ENCODE data around the gene FZD10. TPM values are rescaled to one million over a fixed set of nuclear protein-coding genes. Genes with fewer than 3 reads are reported as not detected.

FZD10 gene
- total RNA-seq, 2 experiments from 2014 or later, result not detected

GRCh38 chr12:130169924-130170323 lies 7.7 kb downstream of the FZD10 start:
- ATAC-seq, result no peak
- CTCF ChIA-PET, result no interaction called here
- Mint-ChIP-seq H3K4me1 (no peaks in the 10 kb centered on the region), H3K4me3 (no peak overlapping the region), H3K36me3 (ENCODE audit: low read depth) (no peaks in the 10 kb centered on the region), H3K27ac (no peak overlapping the region), H3K27me3 (peaks cover 29% of the 10 kb centered on the region), H3K9me3 (ENCODE audit: low read depth) (no peaks in the 10 kb centered on the region)
- no peak for DNase-seq
- intact Hi-C loops (cut with DNase I, micrococcal nuclease), result loop anchor here (10.0 kb wide), 1 partner anchor 125 kb away; no protein-coding TSS in a partner anchor
- POLR2A ChIA-PET, result no interaction called here

GRCh38 chr12:130170611-130171010 lies 8.3 kb downstream of the FZD10 start:
- Mint-ChIP-seq H3K4me1 (no peaks in the 10 kb centered on the region), H3K4me3 (no peak overlapping the region), H3K27ac (no peak overlapping the region), H3K27me3 (peaks cover 25% of the 10 kb centered on the region), H3K36me3 (ENCODE audit: low read depth) (no peaks in the 10 kb centered on the region), H3K9me3 (ENCODE audit: low read depth) (no peaks in the 10 kb centered on the region)
- no peak for DNase-seq
- ChIA-PET CTCF (no interaction called here), POLR2A (no interaction called here)
- intact Hi-C loops (cut with DNase I, micrococcal nuclease), result no loop called here
- no peak for ATAC-seq

DNA sequence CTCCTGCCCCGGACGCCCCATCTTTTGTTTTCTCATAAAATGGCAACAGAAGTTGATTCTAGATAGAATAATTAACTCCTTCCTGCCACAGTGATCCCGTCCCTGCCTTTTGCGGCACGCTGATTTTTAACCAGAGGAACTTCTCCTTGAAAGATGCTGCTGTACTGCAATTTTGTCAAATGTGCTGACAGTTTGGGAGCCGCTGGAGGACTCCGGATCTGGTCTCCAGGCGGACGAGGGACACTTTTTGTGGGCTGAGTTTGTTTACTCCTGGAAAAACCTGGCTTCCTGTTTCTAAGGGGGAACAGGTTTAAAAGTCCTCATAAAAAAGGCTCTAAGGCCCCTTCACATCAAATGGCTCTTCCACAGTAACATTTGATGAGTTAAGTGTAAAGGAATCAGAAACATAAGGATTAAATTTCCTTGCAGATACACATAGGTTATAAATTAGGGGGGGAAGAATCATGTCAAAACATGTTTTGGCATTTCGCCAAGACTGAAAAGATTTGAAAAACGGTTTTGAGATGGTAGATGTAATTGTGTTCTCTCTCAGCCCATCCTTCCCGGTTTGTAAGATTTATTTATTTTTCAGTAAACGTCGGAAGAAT lies 15.5 kb downstream of the FZD10 start:
- ATAC-seq, result no peak
- H3K9me3 Mint-ChIP-seq (ENCODE audit: low read depth), result peaks cover 7% of the 10 kb centered on the region
- POLR2A ChIA-PET, result no interaction called here
- intact Hi-C loops (cut with DNase I, micrococcal nuclease), result no loop called here
- no peaks in the 10 kb centered on the region for H3K4me1 Mint-ChIP-seq
- CTCF ChIA-PET, result no interaction called here
- peaks cover 20% of the 10 kb centered on the region for H3K27me3 Mint-ChIP-seq
- H3K4me3 Mint-ChIP-seq, result no peak overlapping the region
- DNase-seq, result no peak
- no peak overlapping the region for H3K27ac Mint-ChIP-seq
- H3K36me3 Mint-ChIP-seq (ENCODE audit: low read depth), result no peaks in the 10 kb centered on the region

DNA sequence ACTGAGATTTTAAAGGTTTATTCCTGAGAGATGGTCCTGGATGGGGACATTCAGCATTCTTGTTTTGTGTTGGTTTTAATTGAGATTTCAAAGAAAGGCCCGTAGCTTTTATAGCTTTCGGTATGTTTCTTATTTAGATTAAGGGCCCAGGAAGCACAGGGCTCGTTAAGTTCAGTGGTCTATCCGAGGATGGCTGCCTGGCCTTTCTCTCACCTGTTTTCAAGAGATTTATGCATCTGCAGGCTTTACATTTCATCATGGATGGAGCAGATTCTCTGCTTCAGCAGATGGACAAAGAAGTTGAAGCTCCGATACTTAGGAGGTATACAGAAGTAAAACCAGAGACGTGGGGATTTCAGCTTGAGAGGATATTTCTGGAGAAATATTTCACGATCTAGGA lies 16.0 kb downstream of the FZD10 start:
- intact Hi-C loops (cut with DNase I, micrococcal nuclease), result no loop called here
- H3K4me3 Mint-ChIP-seq, result no peak overlapping the region
- CTCF ChIA-PET, result no interaction called here
- H3K4me1 Mint-ChIP-seq, result no peaks in the 10 kb centered on the region
- POLR2A ChIA-PET, result no interaction called here
- DNase-seq (no peak), ATAC-seq (no peak)
- H3K9me3 Mint-ChIP-seq (ENCODE audit: low read depth), result peaks cover 7% of the 10 kb centered on the region
- H3K27ac Mint-ChIP-seq, result no peak overlapping the region
- H3K36me3 Mint-ChIP-seq (ENCODE audit: low read depth), result no peaks in the 10 kb centered on the region
- peaks cover 18% of the 10 kb centered on the region for H3K27me3 Mint-ChIP-seq

DNA sequence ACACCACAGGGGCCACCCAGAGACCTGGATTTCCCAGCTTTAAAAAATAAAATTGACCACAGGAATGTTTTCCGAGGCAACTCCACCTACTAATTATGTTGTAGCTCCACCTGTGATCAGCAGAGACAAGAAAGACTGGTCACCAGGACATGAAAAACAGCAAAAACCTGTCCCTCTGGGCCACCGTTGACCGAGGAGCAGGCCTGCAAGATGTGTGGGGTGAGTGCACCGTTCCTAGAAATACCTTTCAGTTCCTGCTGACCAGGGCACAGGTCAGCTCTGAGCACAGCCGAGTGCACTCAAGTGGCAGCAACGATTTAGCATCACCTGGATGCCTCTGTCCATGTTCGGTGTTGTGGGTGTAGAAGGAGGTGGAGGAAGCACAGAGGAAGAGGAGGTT lies 16.9 kb downstream of the FZD10 start:
- ChIA-PET CTCF (no interaction called here), POLR2A (no interaction called here)
- Mint-ChIP-seq H3K4me3 (no peak overlapping the region), H3K27ac (no peak overlapping the region), H3K36me3 (ENCODE audit: low read depth) (no peaks in the 10 kb centered on the region), H3K9me3 (ENCODE audit: low read depth) (peaks cover 7% of the 10 kb centered on the region), H3K27me3 (peaks cover 17% of the 10 kb centered on the region), H3K4me1 (no peaks in the 10 kb centered on the region)
- intact Hi-C loops (cut with DNase I, micrococcal nuclease), result no loop called here
- ATAC-seq (no peak), DNase-seq (no peak)

DNA sequence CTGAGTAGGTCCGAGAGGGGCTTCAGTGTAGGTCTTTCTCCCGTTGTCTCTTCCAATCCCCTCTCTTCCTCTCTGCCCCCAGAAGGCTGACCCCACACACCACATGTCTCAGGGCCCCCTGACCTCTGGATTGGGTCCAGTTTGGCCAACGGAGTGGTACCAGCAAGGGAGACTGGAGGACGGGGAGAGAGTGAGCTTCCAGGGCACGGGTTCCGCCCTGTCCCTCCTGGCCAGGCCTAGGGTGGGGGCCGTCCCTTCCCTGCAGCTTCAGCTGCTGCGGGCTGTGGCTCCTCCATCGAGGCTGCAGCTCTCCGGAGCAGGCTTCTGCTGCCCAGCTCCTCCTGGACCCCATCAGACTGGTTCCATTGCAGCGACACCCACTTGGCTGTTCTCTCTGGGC lies 17.4 kb downstream of the FZD10 start:
- DNase-seq (no peak), ATAC-seq (no peak)
- H3K36me3 Mint-ChIP-seq (ENCODE audit: low read depth), result no peaks in the 10 kb centered on the region
- no peak overlapping the region for H3K27ac Mint-ChIP-seq
- H3K4me1 Mint-ChIP-seq, result no peaks in the 10 kb centered on the region
- POLR2A ChIA-PET, result no interaction called here
- CTCF ChIA-PET, result no interaction called here
- H3K9me3 Mint-ChIP-seq (ENCODE audit: low read depth), result peaks cover 7% of the 10 kb centered on the region
- H3K4me3 Mint-ChIP-seq, result no peak overlapping the region
- intact Hi-C loops (cut with DNase I, micrococcal nuclease), result no loop called here
- H3K27me3 Mint-ChIP-seq, result peaks cover 17% of the 10 kb centered on the region

DNA sequence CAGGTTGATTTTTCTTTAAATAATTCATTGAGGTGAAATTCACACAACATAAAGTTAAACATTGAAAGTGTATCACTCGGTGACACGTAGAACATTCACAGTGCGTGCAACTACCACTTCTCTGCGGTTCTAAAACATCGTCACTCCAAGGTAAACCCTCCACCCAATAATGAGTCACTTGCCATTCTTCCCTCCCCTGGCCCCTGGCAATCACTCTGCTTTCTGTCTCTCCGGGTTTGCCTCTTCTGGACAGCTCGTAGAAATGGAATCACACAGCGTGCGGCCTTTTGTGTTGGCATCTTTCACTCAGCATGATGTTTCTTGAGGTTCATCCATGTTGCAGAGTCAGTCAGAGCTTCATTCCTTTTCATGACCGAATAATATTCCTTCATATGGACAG lies 18.9 kb downstream of the FZD10 start:
- no peak for DNase-seq
- CTCF ChIA-PET, result no interaction called here
- peaks cover 7% of the 10 kb centered on the region for H3K9me3 Mint-ChIP-seq (ENCODE audit: low read depth)
- no peak overlapping the region for H3K27ac Mint-ChIP-seq
- no peak for ATAC-seq
- H3K4me1 Mint-ChIP-seq, result no peaks in the 10 kb centered on the region
- no peak overlapping the region for H3K4me3 Mint-ChIP-seq
- intact Hi-C loops (cut with DNase I, micrococcal nuclease), result no loop called here
- POLR2A ChIA-PET, result interaction anchor here (0.6 kb wide), 1 partner anchor 17 kb away, joined by 3 read pairs; no protein-coding TSS in a partner anchor
- peaks cover 13% of the 10 kb centered on the region for H3K27me3 Mint-ChIP-seq
- H3K36me3 Mint-ChIP-seq (ENCODE audit: low read depth), result no peaks in the 10 kb centered on the region

DNA sequence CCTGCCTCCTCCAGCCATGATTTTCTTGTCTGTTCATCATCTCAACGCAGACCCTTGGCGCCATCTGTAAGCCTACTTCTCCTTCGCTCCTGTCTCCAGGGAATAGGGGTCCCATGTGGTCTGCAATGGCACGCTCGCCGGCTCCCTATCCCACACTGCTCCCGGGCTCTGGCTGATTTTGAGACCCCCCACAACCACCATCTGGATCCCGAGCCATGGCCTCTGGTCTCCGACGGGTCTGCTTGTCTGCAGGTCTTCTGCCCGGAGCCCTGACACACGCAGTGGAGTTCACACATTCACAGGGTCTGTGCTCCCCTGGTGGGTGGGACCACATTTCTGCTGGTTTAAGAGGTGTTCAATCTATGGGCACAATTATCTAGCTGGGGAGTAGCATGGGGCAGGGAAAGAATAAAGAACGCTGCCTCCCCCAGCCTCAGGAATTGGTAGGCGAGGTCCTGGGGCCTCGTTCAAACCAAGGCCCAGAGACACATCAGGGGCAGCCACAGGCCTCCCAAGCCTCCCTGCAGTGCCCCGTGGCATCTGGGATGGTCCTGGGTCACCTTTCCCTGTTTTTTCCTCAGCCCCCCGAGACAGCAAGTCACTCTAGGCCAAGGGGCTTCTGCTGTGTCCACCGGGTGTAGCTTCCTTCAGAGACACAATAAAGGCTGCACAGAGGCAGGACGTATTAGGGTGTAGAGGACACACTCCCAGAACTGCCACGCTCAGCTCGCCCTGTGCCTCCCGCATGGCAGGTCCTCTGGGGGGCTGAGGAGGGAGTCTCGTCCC lies 21.5 kb downstream of the FZD10 start:
- DNase-seq, result no peak
- ATAC-seq, result no peak
- ChIA-PET POLR2A (no interaction called here), CTCF (no interaction called here)
- no peaks in the 10 kb centered on the region for H3K36me3 Mint-ChIP-seq (ENCODE audit: low read depth)
- no peak overlapping the region for H3K27ac Mint-ChIP-seq
- peaks cover 7% of the 10 kb centered on the region for H3K9me3 Mint-ChIP-seq (ENCODE audit: low read depth)
- H3K27me3 Mint-ChIP-seq, result peaks cover 13% of the 10 kb centered on the region
- no peak overlapping the region for H3K4me3 Mint-ChIP-seq
- intact Hi-C loops (cut with DNase I, micrococcal nuclease), result no loop called here
- no peaks in the 10 kb centered on the region for H3K4me1 Mint-ChIP-seq

GRCh38 chr12:130184404-130185090 lies 22.3 kb downstream of the FZD10 start:
- ATAC-seq, result no peak
- peaks cover 7% of the 10 kb centered on the region for H3K9me3 Mint-ChIP-seq (ENCODE audit: low read depth)
- H3K4me1 Mint-ChIP-seq, result no peaks in the 10 kb centered on the region

GRCh38 chr12:130185455-130186391 lies 23.5 kb downstream of the FZD10 start:
- intact Hi-C loops (cut with DNase I, micrococcal nuclease), result no loop called here

More at GRCh38 chr12:130184404-130185090, 22.3 kb downstream of the FZD10 start:
- H3K27me3 Mint-ChIP-seq, result peaks cover 15% of the 10 kb centered on the region
- no peak overlapping the region for H3K4me3 Mint-ChIP-seq
- H3K36me3 Mint-ChIP-seq (ENCODE audit: low read depth), result no peaks in the 10 kb centered on the region
- intact Hi-C loops (cut with DNase I, micrococcal nuclease), result no loop called here
- no peak overlapping the region for H3K27ac Mint-ChIP-seq
- no peak for DNase-seq
- ChIA-PET CTCF (no interaction called here), POLR2A (no interaction called here)

GRCh38 chr12:130186651-130187268 lies 24.5 kb downstream of the FZD10 start:
- no peak for ATAC-seq
- H3K4me1 Mint-ChIP-seq, result no peaks in the 10 kb centered on the region
- DNase-seq, result no peak
- peaks cover 9% of the 10 kb centered on the region for H3K9me3 Mint-ChIP-seq (ENCODE audit: low read depth)
- H3K4me3 Mint-ChIP-seq, result no peak overlapping the region
- H3K27me3 Mint-ChIP-seq, result peaks cover 21% of the 10 kb centered on the region
- intact Hi-C loops (cut with DNase I, micrococcal nuclease), result no loop called here
- ChIA-PET CTCF (no interaction called here), POLR2A (no interaction called here)
- H3K36me3 Mint-ChIP-seq (ENCODE audit: low read depth), result no peaks in the 10 kb centered on the region
- H3K27ac Mint-ChIP-seq, result no peak overlapping the region

More at GRCh38 chr12:130185455-130186391, 23.5 kb downstream of the FZD10 start:
- ATAC-seq (no peak), DNase-seq (no peak)
- Mint-ChIP-seq H3K27me3 (peaks cover 16% of the 10 kb centered on the region), H3K27ac (no peak overlapping the region), H3K4me3 (no peak overlapping the region), H3K36me3 (ENCODE audit: low read depth) (no peaks in the 10 kb centered on the region), H3K9me3 (ENCODE audit: low read depth) (peaks cover 7% of the 10 kb centered on the region), H3K4me1 (no peaks in the 10 kb centered on the region)
- POLR2A ChIA-PET, result interaction anchor here (0.5 kb wide), 1 partner anchor 1668 kb away, joined by 3 read pairs; no protein-coding TSS in a partner anchor
- CTCF ChIA-PET, result no interaction called here
